Measurements from ENCODE around the gene ZNF723.

GRCh38 chr19:22806418-22806817 lies 25.7 kb upstream of the ZNF723 start:
- TF ChIP-seq CTCF (conservative IDR thresholded peaks at IDR 0.05 in 1 of 2, IDR thresholded peaks at IDR 0.05 in 1 of 2; ENCODE audit: low read depth in 1 of 2, low read length in 2 of 2) (no peak), EZH2 (IDR thresholded peaks at IDR 0.05; ENCODE audit: low read length, missing control alignments) (no peak)
